NB4 (cell line): ENCODE measurements around the gene TNS1.

Source experiments
- CTCF ChIP-seq: IDR thresholded peaks from one replicate; pipeline ENCODE4 v1.5.1; 2012; ENCODE audit warnings: low read depth, low read length
- MYC ChIP-seq: IDR thresholded peaks from 2 replicates; pipeline ENCODE4 v1.6.1; 2011; ENCODE audit warnings: low read depth, low read length
- POLR2A ChIP-seq: IDR thresholded peaks from 2 replicates; pipeline ENCODE4 v1.6.1; 2011; ENCODE audit warnings: mild to moderate bottlenecking; ENCODE audit not compliant: insufficient read length; ENCODE audit errors: extremely low read depth
- TF ChIP-seq, protein P1 (sequence below): IDR thresholded peaks from 2 replicates; pipeline ENCODE4 v1.6.1; 2011; ENCODE audit warnings: low read depth, low read length

GRCh38 chr2:217899231-217900009 lies 103.4 kb downstream of the TNS1 start:
- peak; percentile 91 for TF ChIP-seq CTCF
- TF ChIP-seq POLR2A = no peak
- TF ChIP-seq, protein P1, sequence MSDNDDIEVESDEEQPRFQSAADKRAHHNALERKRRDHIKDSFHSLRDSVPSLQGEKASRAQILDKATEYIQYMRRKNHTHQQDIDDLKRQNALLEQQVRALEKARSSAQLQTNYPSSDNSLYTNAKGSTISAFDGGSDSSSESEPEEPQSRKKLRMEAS = peak; percentile 53
- TF ChIP-seq MYC = no peak
